NCI-H748 treated with DMSO at 0.1 percent for 48 hours (cell line): ENCODE results near the gene DMRTC2.

Source experiments
- DNase-seq: peaks from one replicate; lab custom pipeline; 2025; lab: John Stamatoyannopoulos, UW

The DMRTC2 gene

GRCh38 chr19:41847351-41848105 is 2.7 kb downstream of the DMRTC2 start:
- DNase-seq, result no peak

- no peak for DNase-seq
Observed at GRCh38 chr19:41848666-41849065, 3.8 kb downstream of the DMRTC2 start.

GRCh38 chr19:41849067-41849466 is 4.2 kb downstream of the DMRTC2 start:
- DNase-seq, result no peak

GRCh38 chr19:41850381-41850780 is 5.5 kb downstream of the DMRTC2 start:
- no peak for DNase-seq

GRCh38 chr19:41851456-41851855 is 6.6 kb downstream of the DMRTC2 start:
- DNase-seq, result no peak

- no peak for DNase-seq
Observed at GRCh38 chr19:41853344-41853743, 8.5 kb downstream of the DMRTC2 start.

- DNase-seq, result no peak
Observed at GRCh38 chr19:41853768-41854167, 8.9 kb downstream of the DMRTC2 start.

GRCh38 chr19:41859213-41859617 is 14.4 kb downstream of the DMRTC2 start:
- no peak for DNase-seq

GRCh38 chr19:41859618-41860418 is 15.0 kb downstream of the DMRTC2 start, which contains the start of gene RPS19:
RPS19 (plus strand) TSS chr19:41860255; CDS start chr19:41860775, 520 bp downstream.
- peak; percentile 98 for DNase-seq

- DNase-seq, result no peak
Observed at GRCh38 chr19:41860419-41861115, 15.7 kb downstream of the DMRTC2 start.

- no peak for DNase-seq
Observed at GRCh38 chr19:41861116-41861768, 16.4 kb downstream of the DMRTC2 start.

GRCh38 chr19:41861846-41862245 is 17.0 kb downstream of the DMRTC2 start:
- no peak for DNase-seq

- DNase-seq, result no peak
Observed at GRCh38 chr19:41862445-41862986, 17.7 kb downstream of the DMRTC2 start.

GRCh38 chr19:41863209-41863931 is 18.5 kb downstream of the DMRTC2 start:
- DNase-seq, result no peak

GRCh38 chr19:41864374-41864773 is 19.5 kb downstream of the DMRTC2 start:
- no peak for DNase-seq

GRCh38 chr19:41866284-41866683 is 21.4 kb downstream of the DMRTC2 start:
- no peak for DNase-seq

GRCh38 chr19:41868120-41868988 is 23.5 kb downstream of the DMRTC2 start:
- no peak for DNase-seq

GRCh38 chr19:41868989-41869300 is 24.1 kb downstream of the DMRTC2 start:
- DNase-seq, result no peak

- no peak for DNase-seq
Observed at GRCh38 chr19:41869374-41869955, 24.6 kb downstream of the DMRTC2 start.

GRCh38 chr19:41870401-41870873 is 25.6 kb downstream of the DMRTC2 start:
- DNase-seq, result no peak
